Loucy (cell line): ENCODE measurements around the gene CAPN14.

Source experiments
- EZH2phosphoT487 ChIP-seq: fragments of 200-600 bp; IDR thresholded peaks from 2 replicates; pipeline ENCODE4 v1.6.1; 2018; ENCODE audit warnings: antibody characterized with exemption, mild to moderate bottlenecking, moderate library complexity, borderline replicate concordance
- TF ChIP-seq, protein P1 (sequence below): fragments of 200-600 bp; sonication (generic); conservative IDR thresholded peaks from 2 replicates; pipeline ENCODE4 v1.5.1; 2014; ENCODE audit warnings: mild to moderate bottlenecking, antibody characterized with exemption, low read length

- TF ChIP-seq, protein P1, sequence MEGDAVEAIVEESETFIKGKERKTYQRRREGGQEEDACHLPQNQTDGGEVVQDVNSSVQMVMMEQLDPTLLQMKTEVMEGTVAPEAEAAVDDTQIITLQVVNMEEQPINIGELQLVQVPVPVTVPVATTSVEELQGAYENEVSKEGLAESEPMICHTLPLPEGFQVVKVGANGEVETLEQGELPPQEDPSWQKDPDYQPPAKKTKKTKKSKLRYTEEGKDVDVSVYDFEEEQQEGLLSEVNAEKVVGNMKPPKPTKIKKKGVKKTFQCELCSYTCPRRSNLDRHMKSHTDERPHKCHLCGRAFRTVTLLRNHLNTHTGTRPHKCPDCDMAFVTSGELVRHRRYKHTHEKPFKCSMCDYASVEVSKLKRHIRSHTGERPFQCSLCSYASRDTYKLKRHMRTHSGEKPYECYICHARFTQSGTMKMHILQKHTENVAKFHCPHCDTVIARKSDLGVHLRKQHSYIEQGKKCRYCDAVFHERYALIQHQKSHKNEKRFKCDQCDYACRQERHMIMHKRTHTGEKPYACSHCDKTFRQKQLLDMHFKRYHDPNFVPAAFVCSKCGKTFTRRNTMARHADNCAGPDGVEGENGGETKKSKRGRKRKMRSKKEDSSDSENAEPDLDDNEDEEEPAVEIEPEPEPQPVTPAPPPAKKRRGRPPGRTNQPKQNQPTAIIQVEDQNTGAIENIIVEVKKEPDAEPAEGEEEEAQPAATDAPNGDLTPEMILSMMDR, result no peak
- TF ChIP-seq EZH2phosphoT487, result no peak
Observed at GRCh38 chr2:31204783-31205182, 12.5 kb downstream of the CAPN14 start.
